Measurements from ENCODE around the gene PRKD1. TPM values are rescaled to one million over a fixed set of nuclear protein-coding genes. Genes with fewer than 3 reads are reported as not detected.

The PRKD1 gene
- total RNA-seq, 1 donor from 2014 or later, result 11.8 TPM

DNA sequence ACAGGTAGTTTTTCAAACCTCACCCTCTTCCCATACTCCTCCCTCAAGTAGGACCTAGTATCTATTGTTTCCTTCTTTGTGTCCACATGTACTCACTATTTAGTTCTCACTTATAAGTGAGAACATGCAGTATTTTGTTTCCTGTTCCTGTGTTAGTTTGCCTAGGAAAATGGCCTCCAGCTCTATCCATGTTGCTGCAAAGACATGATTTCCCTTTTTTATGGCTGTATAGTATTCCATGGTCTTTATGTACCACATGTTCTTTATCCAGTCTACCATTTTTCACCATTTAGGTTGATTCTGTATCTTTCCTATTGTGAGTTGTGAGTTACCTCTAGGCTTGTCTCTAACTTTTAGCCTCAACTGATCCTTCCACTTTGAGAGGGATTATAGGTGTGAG is 310.7 kb downstream of the PRKD1 start:
- no peaks in the 10 kb centered on the region for H3K9me3 ChIP-seq
- no peak for TF ChIP-seq CTCF (IDR thresholded peaks at IDR 0.05)
- no peak for TF ChIP-seq POLR2AphosphoS5 (IDR thresholded peaks at IDR 0.05; ENCODE audit: insufficient read depth in 1 of 2, low read depth in 1 of 2)
- no peak for TF ChIP-seq POLR2A (IDR thresholded peaks at IDR 0.05)
- no peaks in the 10 kb centered on the region for H3K4me1 ChIP-seq
- no peak overlapping the region for H3K4me3 ChIP-seq
- intact Hi-C loops (cut with DNase I), result no loop called here
- no peak overlapping the region for H3K27ac ChIP-seq
- no peaks in the 10 kb centered on the region for H3K27me3 ChIP-seq
- no peaks in the 10 kb centered on the region for H3K36me3 ChIP-seq
- no peak for DNase-seq (ENCODE audit: extremely low spot score in 2 of 2)

- H3K36me3 ChIP-seq, result no peaks in the 10 kb centered on the region
- no peak for DNase-seq (ENCODE audit: extremely low spot score in 2 of 2)
- H3K27ac ChIP-seq, result no peak overlapping the region
- H3K9me3 ChIP-seq, result no peaks in the 10 kb centered on the region
- H3K4me3 ChIP-seq, result no peak overlapping the region
- TF ChIP-seq CTCF (IDR thresholded peaks at IDR 0.05) (no peak), POLR2A (IDR thresholded peaks at IDR 0.05) (no peak), POLR2AphosphoS5 (IDR thresholded peaks at IDR 0.05; ENCODE audit: insufficient read depth in 1 of 2, low read depth in 1 of 2) (no peak)
- no peaks in the 10 kb centered on the region for H3K27me3 ChIP-seq
- H3K4me1 ChIP-seq, result no peaks in the 10 kb centered on the region
- intact Hi-C loops (cut with DNase I), result no loop called here
These were observed 318.8 kb downstream of the PRKD1 start for GRCh38 chr14:29608861-29609260.

- Histone ChIP-seq H3K4me3 (no peak overlapping the region), H3K27me3 (no peaks in the 10 kb centered on the region), H3K27ac (no peak overlapping the region), H3K4me1 (no peaks in the 10 kb centered on the region), H3K9me3 (no peaks in the 10 kb centered on the region), H3K36me3 (no peaks in the 10 kb centered on the region)
- no peak for DNase-seq (ENCODE audit: extremely low spot score in 2 of 2)
- intact Hi-C loops (cut with DNase I), result no loop called here
- no peak for TF ChIP-seq CTCF (IDR thresholded peaks at IDR 0.05)
- TF ChIP-seq POLR2AphosphoS5 (IDR thresholded peaks at IDR 0.05; ENCODE audit: insufficient read depth in 1 of 2, low read depth in 1 of 2), result no peak
- TF ChIP-seq POLR2A (IDR thresholded peaks at IDR 0.05), result no peak
These were observed 320.5 kb downstream of the PRKD1 start for GRCh38 chr14:29607169-29607568.

DNA sequence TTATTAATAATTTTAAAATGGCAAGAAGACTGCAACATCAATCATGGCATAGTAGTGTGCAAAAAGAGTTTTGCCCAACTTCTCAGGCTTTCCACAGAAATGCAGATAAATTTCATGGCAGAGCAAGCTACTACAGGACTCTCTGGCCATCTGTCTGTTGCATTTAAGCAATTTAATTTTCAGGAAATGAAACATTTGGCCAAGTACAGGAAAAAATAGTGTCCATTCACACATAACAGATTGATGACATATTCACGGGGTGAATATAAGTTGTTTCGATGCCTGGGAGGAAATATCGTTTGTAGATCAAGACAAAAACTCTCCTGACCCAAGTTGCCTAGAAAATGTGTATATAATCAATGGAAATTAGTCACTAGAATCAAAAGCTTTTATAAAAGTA is 324.0 kb downstream of the PRKD1 start:
- Histone ChIP-seq H3K4me3 (no peak overlapping the region), H3K27ac (no peak overlapping the region), H3K4me1 (no peaks in the 10 kb centered on the region), H3K27me3 (no peaks in the 10 kb centered on the region), H3K9me3 (no peaks in the 10 kb centered on the region), H3K36me3 (no peaks in the 10 kb centered on the region)
- no peak for DNase-seq (ENCODE audit: extremely low spot score in 2 of 2)
- intact Hi-C loops (cut with DNase I), result no loop called here
- TF ChIP-seq POLR2AphosphoS5 (IDR thresholded peaks at IDR 0.05; ENCODE audit: insufficient read depth in 1 of 2, low read depth in 1 of 2) (no peak), POLR2A (IDR thresholded peaks at IDR 0.05) (no peak)

GRCh38 chr14:29601616-29602015 is 326.0 kb downstream of the PRKD1 start:
- Histone ChIP-seq H3K4me1 (no peaks in the 10 kb centered on the region), H3K4me3 (no peak overlapping the region), H3K27ac (no peak overlapping the region), H3K36me3 (no peaks in the 10 kb centered on the region), H3K27me3 (no peaks in the 10 kb centered on the region), H3K9me3 (no peaks in the 10 kb centered on the region)
- intact Hi-C loops (cut with DNase I), result no loop called here
- TF ChIP-seq POLR2AphosphoS5 (IDR thresholded peaks at IDR 0.05; ENCODE audit: insufficient read depth in 1 of 2, low read depth in 1 of 2), result no peak
- no peak for TF ChIP-seq CTCF (IDR thresholded peaks at IDR 0.05)
- TF ChIP-seq POLR2A (IDR thresholded peaks at IDR 0.05), result no peak
- no peak for DNase-seq (ENCODE audit: extremely low spot score in 2 of 2)
